GM19099 (cell line): ENCODE results near the gene TRIM21.

ENCODE experiments used
- POLR2A ChIP-seq: IDR thresholded peaks from 3 replicates; pipeline ENCODE4 v1.6.1; 2011; ENCODE audit warnings: low read depth; ENCODE audit not compliant: insufficient read length; ENCODE audit errors: extremely low read depth

TRIM21 gene

GRCh38 chr11:4393209-4393857, at the start of gene TRIM21:
Gene TRIM21, minus strand, starts transcription at chr11:4393702. Its CDS starts 3,293 bp downstream, at chr11:4390409.
- peak; percentile 64 for TF ChIP-seq POLR2A

DNA sequence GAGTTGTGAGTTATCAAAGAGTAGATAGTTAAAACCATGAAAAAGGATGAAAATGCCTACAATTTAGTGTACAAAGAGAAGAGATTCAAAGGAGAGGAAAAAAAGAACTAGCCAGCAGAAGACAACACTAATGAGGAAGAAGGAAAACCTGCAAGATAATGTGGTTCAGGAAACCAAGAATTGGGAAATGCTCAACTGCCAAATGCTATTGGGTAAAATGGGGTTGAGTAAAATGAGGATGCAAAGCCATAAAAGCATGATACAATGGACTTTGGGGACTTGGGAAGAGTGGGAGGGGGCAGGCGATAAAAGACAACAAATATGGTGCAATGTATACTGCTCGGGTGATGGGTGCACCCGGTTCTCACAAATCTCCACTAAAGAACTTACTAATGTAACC, 48.0 kb upstream of the TRIM21 start:
- TF ChIP-seq POLR2A, result no peak

DNA sequence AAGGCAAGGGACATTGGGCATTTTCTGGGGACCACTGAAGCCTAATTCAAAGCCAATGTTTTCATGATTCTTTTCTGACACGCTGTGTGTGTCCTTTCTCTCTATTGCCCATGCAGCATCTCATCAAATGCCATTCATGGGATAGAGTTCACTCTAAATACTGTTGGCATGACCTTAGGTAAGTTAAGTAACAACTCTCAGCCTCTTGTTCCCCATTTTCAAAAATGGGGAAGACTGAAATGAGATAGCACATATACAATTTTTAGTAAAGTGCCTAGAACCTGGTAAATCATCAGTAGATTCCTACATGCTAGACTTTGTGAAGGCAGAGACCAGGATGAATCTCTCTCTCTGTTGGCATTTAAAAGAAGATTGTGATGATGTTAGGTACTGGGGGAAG, 42.9 kb upstream of the TRIM21 start:
- TF ChIP-seq POLR2A, result no peak

- TF ChIP-seq POLR2A, result no peak
These were observed 40.4 kb upstream of the TRIM21 start for GRCh38 chr11:4433856-4434255.

GRCh38 chr11:4430051-4430450, 36.5 kb upstream of the TRIM21 start:
- no peak for TF ChIP-seq POLR2A

DNA sequence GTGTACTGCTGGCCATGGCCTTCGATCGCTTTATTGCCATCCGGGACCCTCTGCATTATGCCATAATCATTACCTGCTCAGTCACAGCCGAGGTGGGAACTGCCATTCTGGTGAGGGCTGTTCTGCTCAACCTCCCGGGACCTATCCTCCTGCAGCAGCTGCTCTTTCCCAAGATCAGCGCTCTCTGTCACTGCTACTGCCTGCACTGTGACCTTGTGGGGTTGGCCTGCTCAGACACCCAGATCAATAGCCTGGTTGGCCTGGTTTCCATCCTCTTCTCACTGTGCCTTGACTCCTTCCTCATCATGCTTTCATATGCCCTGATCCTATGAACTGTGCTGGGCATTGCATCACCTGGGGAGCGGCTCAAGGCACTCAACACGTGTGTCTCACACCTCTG, 24.9 kb upstream of the TRIM21 start:
- TF ChIP-seq POLR2A, result no peak

GRCh38 chr11:4416816-4417215, 23.3 kb upstream of the TRIM21 start:
- TF ChIP-seq POLR2A, result no peak

DNA sequence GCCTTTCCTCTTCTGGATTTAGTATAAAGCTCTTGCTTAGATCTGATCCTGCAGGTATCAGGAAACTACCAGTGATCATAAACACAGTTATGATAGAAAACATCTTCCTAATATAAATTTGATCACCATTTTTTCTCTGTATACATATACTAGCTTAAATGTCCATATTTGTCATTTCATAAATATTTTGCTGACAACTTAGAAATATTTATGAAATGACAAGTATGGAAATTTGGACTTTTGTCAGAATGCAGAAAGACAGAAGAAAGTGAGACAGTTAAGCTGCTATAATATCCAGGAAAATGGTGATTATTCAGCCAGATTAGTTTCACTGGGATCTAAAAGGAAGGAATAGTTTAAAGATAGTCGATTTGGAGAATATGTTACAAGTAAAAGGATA, 22.8 kb upstream of the TRIM21 start:
- TF ChIP-seq POLR2A, result no peak

GRCh38 chr11:4393858-4394223, 339 bp upstream of the TRIM21 start:
- peak; percentile 2 for TF ChIP-seq POLR2A

- TF ChIP-seq POLR2A, result no peak
These were observed 5.3 kb downstream of the TRIM21 start for GRCh38 chr11:4388221-4388620.

GRCh38 chr11:4385978-4386740, 7.3 kb downstream of the TRIM21 start:
- TF ChIP-seq POLR2A, result no peak

- TF ChIP-seq POLR2A, result no peak
These were observed 11.6 kb downstream of the TRIM21 start for GRCh38 chr11:4381901-4382300.

DNA sequence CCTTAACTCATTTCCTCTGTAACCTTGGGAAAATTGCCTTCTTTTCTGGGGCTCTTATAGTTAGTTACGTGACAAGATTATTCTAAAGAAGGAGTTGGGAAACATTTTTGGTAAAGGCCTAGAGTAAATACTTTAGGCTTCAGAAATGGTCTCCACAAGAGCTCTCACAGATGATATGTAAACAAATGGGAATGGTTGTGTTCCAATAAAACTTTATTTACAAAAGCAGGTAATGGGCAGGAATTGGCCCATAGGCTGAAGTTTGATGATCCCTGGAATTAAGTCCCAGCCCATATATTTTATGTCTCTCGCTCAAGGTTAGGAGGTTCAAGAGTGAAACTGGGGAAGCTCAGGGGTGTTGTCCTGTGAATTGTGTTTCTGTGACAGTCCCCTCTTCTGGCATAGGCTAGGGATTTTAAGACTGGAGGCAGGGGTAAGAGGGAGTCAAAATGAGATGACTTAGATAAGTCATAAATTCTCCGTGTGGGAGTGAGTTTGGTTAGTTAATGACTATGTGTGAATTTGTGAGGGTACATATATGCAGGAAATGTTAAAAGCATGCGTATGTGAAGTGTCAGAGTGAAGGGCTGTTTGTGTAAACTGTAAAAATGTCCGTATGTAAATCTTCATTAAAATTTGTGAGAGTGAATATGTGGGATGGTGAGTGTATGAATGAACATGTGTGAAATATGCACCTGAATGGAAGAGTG, 17.9 kb downstream of the TRIM21 start:
- TF ChIP-seq POLR2A, result no peak

DNA sequence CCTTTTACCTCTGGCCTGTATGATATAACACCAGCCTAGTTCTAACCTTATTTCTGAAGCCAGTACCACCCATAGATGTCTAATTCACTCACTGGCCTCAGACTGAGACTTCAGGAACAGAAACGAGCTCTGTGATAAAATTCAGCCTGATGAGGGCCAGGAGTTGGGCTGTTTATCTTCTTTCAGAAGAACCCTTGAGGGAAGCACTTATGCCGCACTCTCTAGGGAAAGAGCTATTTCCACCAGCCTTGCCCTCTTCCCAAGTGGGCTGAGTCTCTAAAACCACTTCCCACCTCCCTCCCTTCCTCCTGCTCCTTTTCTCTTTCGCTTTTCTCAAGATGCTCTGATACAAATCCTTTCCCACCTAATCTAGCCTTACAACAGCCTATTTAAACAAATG, 23.3 kb downstream of the TRIM21 start:
- TF ChIP-seq POLR2A, result no peak

GRCh38 chr11:4368286-4368685, 25.2 kb downstream of the TRIM21 start, which contains the start of gene OR52B4:
Gene OR52B4, minus strand, starts transcription at chr11:4368386. Its CDS starts 91 bp downstream, at chr11:4368295.
- no peak for TF ChIP-seq POLR2A
